ENCODE results near the gene MCTP1. TPM values are rescaled to one million over a fixed set of nuclear protein-coding genes. Genes with fewer than 3 reads are reported as not detected.

Gene MCTP1
- total and polyA plus RNA-seq, 2 donors from 2014 or later: 1.4 to 19.3 TPM

GRCh38 chr5:95107138-95107537, 177.8 kb downstream of the MCTP1 start:
- no peak overlapping the region for H3K4me3 ChIP-seq (ENCODE audit: low read length in 3 of 3)
- no peak overlapping the region for H3K27ac ChIP-seq (ENCODE audit: low read depth in 2 of 2, low read length in 2 of 2)
- TF ChIP-seq CTCF (IDR thresholded peaks at IDR 0.05; ENCODE audit: borderline replicate concordance, extremely low read depth, insufficient read depth): no peak
- DNase-seq (no peak), FAIRE-seq (no peak)
- no peak overlapping the region for H3K9ac ChIP-seq (ENCODE audit: low read length in 3 of 3)
- no peaks in the 10 kb centered on the region for H3K4me1 ChIP-seq (ENCODE audit: control insufficient read depth in 2 of 3, insufficient read depth in 2 of 3, low read depth in 1 of 3, low read length in 3 of 3)
- intact Hi-C loops (cut with DNase I): no loop called here
- H3K9me3 ChIP-seq (ENCODE audit: control insufficient read depth in 2 of 3, insufficient read depth in 1 of 3, low read length in 3 of 3): no peaks in the 10 kb centered on the region
- H3K36me3 ChIP-seq (ENCODE audit: control insufficient read depth in 2 of 3, insufficient read depth in 3 of 3, low read length in 3 of 3): no peaks in the 10 kb centered on the region
- H3K27me3 ChIP-seq (ENCODE audit: control insufficient read depth, insufficient read depth, low read length): no peaks in the 10 kb centered on the region

GRCh38 chr5:95105638-95106037, 179.3 kb downstream of the MCTP1 start:
- Histone ChIP-seq H3K36me3 (ENCODE audit: control insufficient read depth in 2 of 3, insufficient read depth in 3 of 3, low read length in 3 of 3) (no peaks in the 10 kb centered on the region), H3K9me3 (ENCODE audit: control insufficient read depth in 2 of 3, insufficient read depth in 1 of 3, low read length in 3 of 3) (no peaks in the 10 kb centered on the region), H3K27me3 (ENCODE audit: control insufficient read depth, insufficient read depth, low read length) (no peaks in the 10 kb centered on the region), H3K4me1 (ENCODE audit: control insufficient read depth in 2 of 3, insufficient read depth in 2 of 3, low read depth in 1 of 3, low read length in 3 of 3) (no peaks in the 10 kb centered on the region), H3K4me3 (ENCODE audit: low read length in 3 of 3) (no peak overlapping the region), H3K9ac (ENCODE audit: low read length in 3 of 3) (no peak overlapping the region), H3K27ac (ENCODE audit: low read depth in 2 of 2, low read length in 2 of 2) (no peak overlapping the region)
- no peak for TF ChIP-seq CTCF (IDR thresholded peaks at IDR 0.05; ENCODE audit: borderline replicate concordance, extremely low read depth, insufficient read depth)
- FAIRE-seq: no peak
- DNase-seq: no peak
- intact Hi-C loops (cut with DNase I): no loop called here

GRCh38 chr5:95102687-95103086, 182.2 kb downstream of the MCTP1 start:
- no peak for TF ChIP-seq CTCF (IDR thresholded peaks at IDR 0.05; ENCODE audit: borderline replicate concordance, extremely low read depth, insufficient read depth)
- H3K9me3 ChIP-seq (ENCODE audit: control insufficient read depth in 2 of 3, insufficient read depth in 1 of 3, low read length in 3 of 3): no peaks in the 10 kb centered on the region
- H3K4me1 ChIP-seq (ENCODE audit: control insufficient read depth in 2 of 3, insufficient read depth in 2 of 3, low read depth in 1 of 3, low read length in 3 of 3): no peaks in the 10 kb centered on the region
- H3K4me3 ChIP-seq (ENCODE audit: low read length in 3 of 3): no peak overlapping the region
- no peak overlapping the region for H3K27ac ChIP-seq (ENCODE audit: low read depth in 2 of 2, low read length in 2 of 2)
- no peaks in the 10 kb centered on the region for H3K36me3 ChIP-seq (ENCODE audit: control insufficient read depth in 2 of 3, insufficient read depth in 3 of 3, low read length in 3 of 3)
- H3K9ac ChIP-seq (ENCODE audit: low read length in 3 of 3): no peak overlapping the region
- DNase-seq: peak in 2 of 5 donors; percentile 16 to 31
- no peak for FAIRE-seq
- intact Hi-C loops (cut with DNase I): no loop called here
- no peaks in the 10 kb centered on the region for H3K27me3 ChIP-seq (ENCODE audit: control insufficient read depth, insufficient read depth, low read length)

- no peak for TF ChIP-seq CTCF (IDR thresholded peaks at IDR 0.05; ENCODE audit: borderline replicate concordance, extremely low read depth, insufficient read depth)
- peak in 1 of 5 donors; percentile 13 for DNase-seq
- Histone ChIP-seq H3K9me3 (ENCODE audit: control insufficient read depth in 2 of 3, insufficient read depth in 1 of 3, low read length in 3 of 3) (no peaks in the 10 kb centered on the region), H3K9ac (ENCODE audit: low read length in 3 of 3) (no peak overlapping the region), H3K4me1 (ENCODE audit: control insufficient read depth in 2 of 3, insufficient read depth in 2 of 3, low read depth in 1 of 3, low read length in 3 of 3) (no peaks in the 10 kb centered on the region), H3K27me3 (ENCODE audit: control insufficient read depth, insufficient read depth, low read length) (no peaks in the 10 kb centered on the region), H3K27ac (ENCODE audit: low read depth in 2 of 2, low read length in 2 of 2) (no peak overlapping the region), H3K36me3 (ENCODE audit: control insufficient read depth in 2 of 3, insufficient read depth in 3 of 3, low read length in 3 of 3) (no peaks in the 10 kb centered on the region), H3K4me3 (ENCODE audit: low read length in 3 of 3) (no peak overlapping the region)
- no peak for FAIRE-seq
- intact Hi-C loops (cut with DNase I): no loop called here
These were observed 182.8 kb downstream of the MCTP1 start for GRCh38 chr5:95102080-95102479.

Measured in kidney (tissue), 14 donors.